PC-9 (cell line): ENCODE results near the gene BACH2.

Source experiments
- EZH2 ChIP-seq: fragments of 200-600 bp; sonication (generic); IDR thresholded peaks from 2 replicates; pipeline ENCODE4 v1.8.0; 2017; ENCODE audit warnings: antibody characterized with exemption, low read depth
- TF ChIP-seq, protein P1 (sequence below): fragments of 200-600 bp; sonication (generic); conservative IDR thresholded peaks from 2 replicates; pipeline ENCODE4 v1.6.1; 2017; ENCODE audit warnings: mixed run types, antibody characterized with exemption, mild to moderate bottlenecking, moderate library complexity

DNA sequence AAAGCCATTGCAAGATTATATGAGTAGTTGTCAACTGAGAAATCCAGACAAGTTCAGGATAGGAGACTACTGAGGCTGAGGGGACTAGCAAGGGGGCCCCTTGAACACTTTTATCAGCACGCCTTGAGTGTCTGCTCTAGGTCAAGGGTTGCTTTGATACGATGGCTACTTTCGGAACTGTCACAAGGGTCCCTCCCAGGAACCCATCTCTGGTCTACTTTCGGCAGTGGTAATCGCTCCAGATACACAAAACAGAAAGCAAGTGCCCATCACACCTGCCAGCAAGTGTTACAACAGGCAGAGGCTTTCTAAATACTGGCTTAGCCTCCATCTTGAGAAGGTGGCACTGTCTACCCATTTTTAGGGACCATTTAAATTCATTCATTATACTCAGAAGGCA is 341.3 kb downstream of the BACH2 start:
- TF ChIP-seq, protein P1, sequence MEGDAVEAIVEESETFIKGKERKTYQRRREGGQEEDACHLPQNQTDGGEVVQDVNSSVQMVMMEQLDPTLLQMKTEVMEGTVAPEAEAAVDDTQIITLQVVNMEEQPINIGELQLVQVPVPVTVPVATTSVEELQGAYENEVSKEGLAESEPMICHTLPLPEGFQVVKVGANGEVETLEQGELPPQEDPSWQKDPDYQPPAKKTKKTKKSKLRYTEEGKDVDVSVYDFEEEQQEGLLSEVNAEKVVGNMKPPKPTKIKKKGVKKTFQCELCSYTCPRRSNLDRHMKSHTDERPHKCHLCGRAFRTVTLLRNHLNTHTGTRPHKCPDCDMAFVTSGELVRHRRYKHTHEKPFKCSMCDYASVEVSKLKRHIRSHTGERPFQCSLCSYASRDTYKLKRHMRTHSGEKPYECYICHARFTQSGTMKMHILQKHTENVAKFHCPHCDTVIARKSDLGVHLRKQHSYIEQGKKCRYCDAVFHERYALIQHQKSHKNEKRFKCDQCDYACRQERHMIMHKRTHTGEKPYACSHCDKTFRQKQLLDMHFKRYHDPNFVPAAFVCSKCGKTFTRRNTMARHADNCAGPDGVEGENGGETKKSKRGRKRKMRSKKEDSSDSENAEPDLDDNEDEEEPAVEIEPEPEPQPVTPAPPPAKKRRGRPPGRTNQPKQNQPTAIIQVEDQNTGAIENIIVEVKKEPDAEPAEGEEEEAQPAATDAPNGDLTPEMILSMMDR: no peak
- TF ChIP-seq EZH2: no peak
